Spleen (tissue), 11 donors: ENCODE data around the gene KLK3. TPM values are rescaled to one million over a fixed set of nuclear protein-coding genes. Genes with fewer than 3 reads are reported as not detected.

ENCODE experiments used
- DNase-seq: peaks from one replicate; pipeline ENCODE4 v3.0.0-alpha.2; 2020
- H3K27ac ChIP-seq, 8 donors: fragments of 200-600 bp; sonication (generic) in 7 of 8; 1 replicate in 4 of 8; 2 replicates in 4 of 8; pipeline versions ENCODE4 v1.5.0 to v1.8.0; 2016 to 2021; ENCODE audit warnings: inconsistent platforms in 4 of 8, mild to moderate bottlenecking in 4 of 8, moderate library complexity in 1 of 8
- H3K27me3 ChIP-seq, 7 donors: fragments of 200-600 bp; sonication (generic) in 6 of 7; replicated peaks in 1 of 7; 1 replicate in 4 of 7; 2 replicates in 3 of 7; pipeline versions ENCODE4 v1.5.0 to v1.8.0; 2016 to 2021; ENCODE audit warnings: inconsistent platforms in 3 of 7, mild to moderate bottlenecking in 1 of 7
- H3K36me3 ChIP-seq, 6 donors: fragments of 200-600 bp; sonication (generic) in 5 of 6; 1 replicate in 4 of 6; 2 replicates in 2 of 6; pipeline versions ENCODE4 v1.5.0 to v1.8.0; 2016 to 2021; ENCODE audit warnings: inconsistent platforms in 2 of 6
- H3K4me1 ChIP-seq, 6 donors: fragments of 200-600 bp; sonication (generic) in 5 of 6; 1 replicate in 3 of 6; 2 replicates in 3 of 6; pipeline versions ENCODE4 v1.5.0 to v1.8.0; 2016 to 2021; ENCODE audit warnings: inconsistent platforms in 3 of 6
- H3K4me3 ChIP-seq, 8 donors: fragments of 200-600 bp; sonication (generic) in 7 of 8; 1 replicate in 4 of 8; 2 replicates in 4 of 8; pipeline versions ENCODE4 v1.5.0 to v1.8.0; 2016 to 2021; ENCODE audit warnings: inconsistent platforms in 4 of 8, mild to moderate bottlenecking in 4 of 8, moderate library complexity in 2 of 8
- H3K9me3 ChIP-seq, 8 donors: fragments of 200-600 bp; sonication (generic) in 7 of 8; 1 replicate in 4 of 8; 2 replicates in 4 of 8; pipeline versions ENCODE4 v1.5.0 to v1.8.0; 2016 to 2021; ENCODE audit warnings: inconsistent platforms in 4 of 8
- POLR2A ChIP-seq, 3 donors: fragments of 450-650 bp; IDR thresholded peaks; one replicate each; pipeline ENCODE4 v1.5.1; 2017; ENCODE audit warnings: antibody characterized with exemption in 3 of 3, mild to moderate bottlenecking in 1 of 3
- POLR2AphosphoS5 ChIP-seq, 3 donors: sonication (generic); formaldehyde crosslinking; IDR thresholded peaks; one replicate each; pipeline ENCODE4 v1.5.1; 2017; ENCODE audit warnings: antibody characterized with exemption in 3 of 3
- WGBS, 5 donors: extraction: QIAGEN DNeasy Blood & Tissue Kit in 3 of 5; methylation state at CpG; one replicate each; pipeline versions ENCODE4 v1.1.5 to v1.1.7; 2013 to 2018; 5-methylcytosine and 5-hydroxymethylcytosine counted together
- intact Hi-C: fragments of 100-400 bp; cut with DNase I; formaldehyde crosslinking; loops from one replicate; pipeline ENCODE4 v1.15.0; 2023; ENCODE audit warnings: low total_unique reads
- polyA plus RNA-seq, 3 donors: library from polyadenylated mRNA; stranded (reverse); fragments of 200-250 nt; gene quantifications; one replicate each; pipeline ENCODE4 v1.2.1, GENCODE V29; 2013
- total RNA-seq, 7 donors: library from RNA; depleted of rRNA in 3 of 7; stranded (reverse); fragments of >200 nt in 3 of 7; fragmentation: NEBNext Ultra II Directional in 4 of 7; extraction: Animal tissue kit (Norgen Biotek cat#: 25700) in 4 of 7; gene quantifications; one replicate each; pipeline versions ENCODE4 v1.1.0 to v1.2.1, GENCODE V29; 2016 to 2021
- TF ChIP-seq, protein P1 (sequence below), 11 experiments: fragments of 200-600 bp in 7 of 11; fragments of 450-650 bp in 4 of 11; sonication (generic) in 4 of 11; IDR thresholded peaks in 8 of 11; conservative IDR thresholded peaks in 3 of 11; 1 replicate in 7 of 11; 2 replicates in 4 of 11; pipeline versions ENCODE4 v1.4.0 to v1.8.0; 2016 to 2021; ENCODE audit warnings: antibody characterized with exemption in 11 of 11, inconsistent platforms in 4 of 11, mild to moderate bottlenecking in 1 of 11
- donor health status: healthy with polysubstance abuse.
- donor health status: DM: no; HTN: no; CAD: no; lungs with moderate emphysema.
- donor health status: DM: no; HTN: no; CAD: no.
- donor health status: Bipolar disorder and iron deficiency.
- donor health status: healthy.
- donor health status: DM: no; HTN: no; CAD: no.
- donor health status: DM: yes; HTN: yes; CAD: no.

The KLK3 gene
- total and polyA plus RNA-seq, 10 donors, result 0.03 TPM; not detected in 9

- intact Hi-C loops, result no loop called here
Observed at GRCh38 chr19:50843205-50843604, 11.5 kb upstream of the KLK3 start.

DNA sequence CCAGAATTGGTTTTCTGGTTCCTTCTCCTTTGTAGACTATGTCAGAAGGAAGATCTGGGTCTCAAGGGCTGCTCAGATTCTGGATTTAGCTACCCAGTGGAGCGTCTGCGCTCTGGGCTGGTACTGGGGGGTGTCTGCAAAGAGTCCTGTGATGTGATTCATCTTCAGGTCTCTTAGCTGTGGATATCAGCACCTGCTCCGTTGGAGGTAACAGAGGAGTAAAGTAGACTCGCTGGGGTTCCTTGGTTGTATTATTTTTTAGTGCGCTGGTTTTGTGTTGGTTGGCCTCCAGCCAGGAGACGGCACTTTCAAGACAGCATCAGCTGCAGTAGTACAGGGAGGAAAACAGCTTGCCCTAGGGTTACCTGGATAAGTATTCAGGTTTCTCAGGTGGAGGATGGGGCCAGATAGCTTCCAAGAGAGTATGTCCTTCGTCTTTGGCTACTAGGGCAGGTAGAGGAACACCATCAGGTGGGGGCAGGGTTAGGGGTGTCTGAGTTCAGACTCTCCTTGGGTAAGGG lies 11.0 kb upstream of the KLK3 start:
- peaks cover 0 to 33% (median 0%) of the 10 kb centered on the region in 7 donors for H3K27me3 ChIP-seq
- DNase-seq, result no peak
- H3K4me3 ChIP-seq, result no peak overlapping the region
- H3K4me1 ChIP-seq, result no peaks in the 10 kb centered on the region
- H3K9me3 ChIP-seq, result peaks cover 3 to 36% (median 28%) of the 10 kb centered on the region in 8 donors
- WGBS, 5 donors, result 82 to 87% (median 84%) methylated on average over 7 of the region's 7 CpGs
- no peaks in the 10 kb centered on the region for H3K36me3 ChIP-seq
- intact Hi-C loops, result no loop called here
- no peak overlapping the region for H3K27ac ChIP-seq
- TF ChIP-seq POLR2AphosphoS5 (IDR thresholded peaks at IDR 0.05), result no peak
- TF ChIP-seq POLR2A (IDR thresholded peaks at IDR 0.05), result no peak
- TF ChIP-seq, protein P1, sequence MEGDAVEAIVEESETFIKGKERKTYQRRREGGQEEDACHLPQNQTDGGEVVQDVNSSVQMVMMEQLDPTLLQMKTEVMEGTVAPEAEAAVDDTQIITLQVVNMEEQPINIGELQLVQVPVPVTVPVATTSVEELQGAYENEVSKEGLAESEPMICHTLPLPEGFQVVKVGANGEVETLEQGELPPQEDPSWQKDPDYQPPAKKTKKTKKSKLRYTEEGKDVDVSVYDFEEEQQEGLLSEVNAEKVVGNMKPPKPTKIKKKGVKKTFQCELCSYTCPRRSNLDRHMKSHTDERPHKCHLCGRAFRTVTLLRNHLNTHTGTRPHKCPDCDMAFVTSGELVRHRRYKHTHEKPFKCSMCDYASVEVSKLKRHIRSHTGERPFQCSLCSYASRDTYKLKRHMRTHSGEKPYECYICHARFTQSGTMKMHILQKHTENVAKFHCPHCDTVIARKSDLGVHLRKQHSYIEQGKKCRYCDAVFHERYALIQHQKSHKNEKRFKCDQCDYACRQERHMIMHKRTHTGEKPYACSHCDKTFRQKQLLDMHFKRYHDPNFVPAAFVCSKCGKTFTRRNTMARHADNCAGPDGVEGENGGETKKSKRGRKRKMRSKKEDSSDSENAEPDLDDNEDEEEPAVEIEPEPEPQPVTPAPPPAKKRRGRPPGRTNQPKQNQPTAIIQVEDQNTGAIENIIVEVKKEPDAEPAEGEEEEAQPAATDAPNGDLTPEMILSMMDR (IDR thresholded peaks at IDR 0.05 in 8 of 11, conservative IDR thresholded peaks at IDR 0.05 in 3 of 11), result no peak

More at GRCh38 chr19:50843205-50843604, 11.5 kb upstream of the KLK3 start:
- Histone ChIP-seq H3K27me3 (peaks cover 0 to 33% (median 0%) of the 10 kb centered on the region in 7 donors), H3K4me3 (no peak overlapping the region), H3K9me3 (peaks cover 3 to 36% (median 28%) of the 10 kb centered on the region in 8 donors), H3K27ac (no peak overlapping the region), H3K36me3 (no peaks in the 10 kb centered on the region), H3K4me1 (no peaks in the 10 kb centered on the region)
- WGBS, 5 donors, result 89 to 97% (median 95%) methylated on average over 2 of the region's 2 CpGs
- DNase-seq, result no peak
- TF ChIP-seq POLR2AphosphoS5 (IDR thresholded peaks at IDR 0.05) (no peak), POLR2A (IDR thresholded peaks at IDR 0.05) (no peak)
- TF ChIP-seq, protein P1 (IDR thresholded peaks at IDR 0.05 in 8 of 11, conservative IDR thresholded peaks at IDR 0.05 in 3 of 11), result no peak

DNA sequence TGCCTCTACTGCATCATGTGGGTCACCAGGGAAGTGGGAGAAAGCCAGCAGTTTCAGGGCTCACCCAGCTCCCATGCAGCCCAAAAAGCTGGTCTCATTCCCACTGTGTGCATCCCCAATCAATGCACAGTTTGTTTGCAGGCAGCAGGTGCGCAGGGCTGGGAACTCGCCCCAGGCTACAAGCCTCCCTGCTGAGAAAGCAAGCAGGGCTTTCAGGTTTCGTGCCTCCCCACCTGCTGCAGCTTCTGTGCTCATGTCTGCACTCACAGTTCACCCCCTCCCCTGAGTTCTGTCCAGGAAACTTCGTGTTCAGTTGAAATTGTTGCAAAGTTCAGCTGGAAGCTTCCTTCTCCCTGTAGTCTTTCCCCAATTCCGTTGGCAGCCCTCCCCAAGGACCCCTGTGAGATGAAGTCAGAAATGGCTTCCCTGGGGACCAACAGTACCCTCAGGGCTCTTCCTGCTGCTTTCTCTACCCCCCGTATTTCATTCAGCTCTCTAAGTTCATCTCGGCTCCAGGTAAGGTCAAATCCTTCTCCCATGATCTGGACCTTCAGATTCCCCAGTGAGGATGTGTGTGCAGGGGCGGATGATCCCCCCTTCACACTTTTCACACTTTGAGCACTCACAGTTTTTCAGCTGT lies 10.3 kb upstream of the KLK3 start:
- Histone ChIP-seq H3K36me3 (no peaks in the 10 kb centered on the region), H3K4me1 (no peaks in the 10 kb centered on the region), H3K27ac (no peak overlapping the region), H3K4me3 (no peak overlapping the region), H3K27me3 (peaks cover 0 to 33% (median 0%) of the 10 kb centered on the region in 7 donors), H3K9me3 (peaks cover 3 to 36% (median 28%) of the 10 kb centered on the region in 8 donors)
- DNase-seq, result peak; percentile 44
- WGBS, 5 donors, result 58 to 69% (median 63%) methylated on average over 8 of the region's 8 CpGs
- intact Hi-C loops, result no loop called here
- no peak for TF ChIP-seq POLR2A (IDR thresholded peaks at IDR 0.05)
- TF ChIP-seq, protein P1 (IDR thresholded peaks at IDR 0.05 in 8 of 11, conservative IDR thresholded peaks at IDR 0.05 in 3 of 11), result no peak
- no peak for TF ChIP-seq POLR2AphosphoS5 (IDR thresholded peaks at IDR 0.05)

GRCh38 chr19:50850738-50851137 lies 4.0 kb upstream of the KLK3 start:
- Histone ChIP-seq H3K9me3 (no peaks in the 10 kb centered on the region), H3K36me3 (no peaks in the 10 kb centered on the region), H3K4me3 (no peak overlapping the region), H3K27me3 (peaks cover 0 to 58% (median 3%) of the 10 kb centered on the region in 7 donors), H3K4me1 (no peaks in the 10 kb centered on the region), H3K27ac (no peak overlapping the region)
- DNase-seq, result no peak
- intact Hi-C loops, result no loop called here
- 53 to 69% (median 61%) methylated on average over 3 of the region's 3 CpGs for WGBS, 5 donors
- TF ChIP-seq, protein P1 (IDR thresholded peaks at IDR 0.05 in 8 of 11, conservative IDR thresholded peaks at IDR 0.05 in 3 of 11), result no peak
- no peak for TF ChIP-seq POLR2AphosphoS5 (IDR thresholded peaks at IDR 0.05)
- TF ChIP-seq POLR2A (IDR thresholded peaks at IDR 0.05), result no peak
